ENCODE results near the gene TUBGCP2.

The TUBGCP2 gene

GRCh38 chr10:133242611-133243356 is 65.9 kb downstream of the TUBGCP2 start:
- H3K79me2 ChIP-seq, result no peaks in the 10 kb centered on the region
- no peaks in the 10 kb centered on the region for H3K4me1 ChIP-seq
- H3K27me3 ChIP-seq (ENCODE audit: control insufficient read depth, insufficient read depth, low read length), result no peaks in the 10 kb centered on the region
- no peaks in the 10 kb centered on the region for H3K9me3 ChIP-seq (ENCODE audit: control insufficient read depth, low read length)
- no peak overlapping the region for H3K9ac ChIP-seq
- no peak overlapping the region for H3K4me2 ChIP-seq (ENCODE audit: low read length)
- TF ChIP-seq CTCF (IDR thresholded peaks at IDR 0.05), result no peak
- H3K36me3 ChIP-seq (ENCODE audit: control insufficient read depth, insufficient read depth, low read length), result no peaks in the 10 kb centered on the region
- H3K27ac ChIP-seq, result no peak overlapping the region
- no peak overlapping the region for H3K4me3 ChIP-seq (ENCODE audit: low read depth, low read length)
- H2AFZ ChIP-seq, result no peak overlapping the region

GRCh38 chr10:133241501-133242205 is 67.0 kb downstream of the TUBGCP2 start:
- no peaks in the 10 kb centered on the region for H3K4me1 ChIP-seq
- no peaks in the 10 kb centered on the region for H3K79me2 ChIP-seq
- TF ChIP-seq CTCF (IDR thresholded peaks at IDR 0.05), result no peak
- no peak overlapping the region for H3K27ac ChIP-seq
- H2AFZ ChIP-seq, result no peak overlapping the region
- no peaks in the 10 kb centered on the region for H3K9me3 ChIP-seq (ENCODE audit: control insufficient read depth, low read length)
- no peak overlapping the region for H3K4me3 ChIP-seq (ENCODE audit: low read depth, low read length)
- H3K9ac ChIP-seq, result no peak overlapping the region
- no peaks in the 10 kb centered on the region for H3K36me3 ChIP-seq (ENCODE audit: control insufficient read depth, insufficient read depth, low read length)
- no peaks in the 10 kb centered on the region for H3K27me3 ChIP-seq (ENCODE audit: control insufficient read depth, insufficient read depth, low read length)
- H3K4me2 ChIP-seq (ENCODE audit: low read length), result no peak overlapping the region

GRCh38 chr10:133239990-133240389 is 68.7 kb downstream of the TUBGCP2 start:
- Histone ChIP-seq H3K79me2 (no peaks in the 10 kb centered on the region), H3K4me2 (ENCODE audit: low read length) (no peak overlapping the region), H3K27me3 (ENCODE audit: control insufficient read depth, insufficient read depth, low read length) (no peaks in the 10 kb centered on the region), H2AFZ (no peak overlapping the region), H3K9me3 (ENCODE audit: control insufficient read depth, low read length) (no peaks in the 10 kb centered on the region), H3K4me1 (no peaks in the 10 kb centered on the region), H3K36me3 (ENCODE audit: control insufficient read depth, insufficient read depth, low read length) (no peaks in the 10 kb centered on the region), H3K4me3 (ENCODE audit: low read depth, low read length) (no peak overlapping the region), H3K9ac (no peak overlapping the region), H3K27ac (no peak overlapping the region)
- TF ChIP-seq CTCF (IDR thresholded peaks at IDR 0.05), result no peak

- Histone ChIP-seq H3K36me3 (ENCODE audit: control insufficient read depth, insufficient read depth, low read length) (no peaks in the 10 kb centered on the region), H3K4me3 (ENCODE audit: low read depth, low read length) (no peak overlapping the region), H3K4me1 (no peaks in the 10 kb centered on the region), H3K27me3 (ENCODE audit: control insufficient read depth, insufficient read depth, low read length) (no peaks in the 10 kb centered on the region), H3K9me3 (ENCODE audit: control insufficient read depth, low read length) (no peaks in the 10 kb centered on the region), H3K4me2 (ENCODE audit: low read length) (no peak overlapping the region), H3K9ac (no peak overlapping the region), H3K27ac (no peak overlapping the region), H3K79me2 (no peaks in the 10 kb centered on the region), H2AFZ (no peak overlapping the region)
- no peak for TF ChIP-seq CTCF (IDR thresholded peaks at IDR 0.05)
Observed at GRCh38 chr10:133238466-133238804, 70.2 kb downstream of the TUBGCP2 start.

Measured in parathyroid adenoma (tissue), 2 donors.